ENCODE results near the gene SPRN. TPM values are rescaled to one million over a fixed set of nuclear protein-coding genes. Genes with fewer than 3 reads are reported as not detected.
A peak's percentile ranks its signal among the peaks of the same experiment; 100 is the strongest.

SPRN gene
- total RNA-seq, 1 donor from 2014 or later, result not detected

DNA sequence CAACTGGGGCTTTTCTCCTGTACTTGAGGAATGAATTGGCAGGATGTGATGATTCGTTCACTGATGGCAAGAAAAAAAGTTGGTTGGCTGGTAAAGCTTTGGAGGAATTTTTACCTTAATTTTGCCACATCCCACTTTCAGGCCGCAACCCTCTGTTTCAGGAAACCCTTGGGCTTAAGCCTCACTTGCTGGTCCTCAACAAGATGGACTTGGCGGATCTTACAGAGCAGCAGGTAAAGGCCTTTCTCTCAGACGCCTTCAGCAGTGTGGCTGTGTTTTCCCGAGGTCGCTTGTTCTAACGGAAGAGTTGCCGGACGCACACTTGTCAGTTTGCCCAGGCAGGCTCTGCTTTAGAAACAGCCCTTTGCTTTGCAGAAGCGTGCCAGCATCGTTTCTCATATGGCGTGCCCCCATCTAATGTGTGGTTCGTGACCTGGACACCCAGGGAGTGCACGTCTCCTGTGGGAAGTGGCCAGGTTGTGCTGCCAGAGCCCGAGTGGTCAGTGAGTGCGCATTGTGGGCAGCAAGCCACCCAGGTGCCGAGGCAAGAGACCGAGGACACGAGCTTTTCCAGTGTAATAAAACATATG lies 28.3 kb downstream of the SPRN start:
- H3K36me3 ChIP-seq, result peaks cover 55% of the 10 kb centered on the region
- intact Hi-C loops (cut with micrococcal nuclease), result no loop called here
- TF ChIP-seq, protein P1, sequence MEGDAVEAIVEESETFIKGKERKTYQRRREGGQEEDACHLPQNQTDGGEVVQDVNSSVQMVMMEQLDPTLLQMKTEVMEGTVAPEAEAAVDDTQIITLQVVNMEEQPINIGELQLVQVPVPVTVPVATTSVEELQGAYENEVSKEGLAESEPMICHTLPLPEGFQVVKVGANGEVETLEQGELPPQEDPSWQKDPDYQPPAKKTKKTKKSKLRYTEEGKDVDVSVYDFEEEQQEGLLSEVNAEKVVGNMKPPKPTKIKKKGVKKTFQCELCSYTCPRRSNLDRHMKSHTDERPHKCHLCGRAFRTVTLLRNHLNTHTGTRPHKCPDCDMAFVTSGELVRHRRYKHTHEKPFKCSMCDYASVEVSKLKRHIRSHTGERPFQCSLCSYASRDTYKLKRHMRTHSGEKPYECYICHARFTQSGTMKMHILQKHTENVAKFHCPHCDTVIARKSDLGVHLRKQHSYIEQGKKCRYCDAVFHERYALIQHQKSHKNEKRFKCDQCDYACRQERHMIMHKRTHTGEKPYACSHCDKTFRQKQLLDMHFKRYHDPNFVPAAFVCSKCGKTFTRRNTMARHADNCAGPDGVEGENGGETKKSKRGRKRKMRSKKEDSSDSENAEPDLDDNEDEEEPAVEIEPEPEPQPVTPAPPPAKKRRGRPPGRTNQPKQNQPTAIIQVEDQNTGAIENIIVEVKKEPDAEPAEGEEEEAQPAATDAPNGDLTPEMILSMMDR (IDR thresholded peaks at IDR 0.05; ENCODE audit: borderline replicate concordance), result no peak
- no peaks in the 10 kb centered on the region for H3K9me3 ChIP-seq (replicated peaks)
- no peak overlapping the region for H3K27ac ChIP-seq (replicated peaks)
- H3K4me1 ChIP-seq, result peaks cover 28% of the 10 kb centered on the region
- no peaks in the 10 kb centered on the region for H3K27me3 ChIP-seq (ENCODE audit: low read depth)
- H3K4me3 ChIP-seq, result no peak overlapping the region
- DNase-seq, result no peak

DNA sequence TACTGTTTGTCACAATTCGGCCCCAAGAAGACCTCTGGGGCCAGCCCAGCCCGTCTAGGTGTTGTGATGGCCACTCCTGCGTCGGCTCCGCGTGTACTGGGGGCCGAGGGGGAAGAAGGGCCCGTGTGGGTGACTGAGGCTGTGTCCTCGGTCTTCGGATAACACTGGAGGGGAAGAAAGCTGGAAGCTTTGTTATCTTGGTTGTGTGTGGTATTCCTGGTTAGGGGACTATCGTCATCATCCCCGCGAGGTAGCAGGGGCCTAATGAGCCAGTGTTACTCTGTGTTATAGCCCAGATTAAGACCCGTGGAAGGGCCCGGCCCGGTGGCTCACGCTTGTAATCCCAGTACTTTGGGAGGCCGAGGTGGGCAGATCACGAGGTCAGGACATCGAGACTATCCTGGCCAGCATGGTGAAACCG lies 29.6 kb downstream of the SPRN start:
- Histone ChIP-seq H3K4me1 (peaks cover 23% of the 10 kb centered on the region), H3K4me3 (peak overlapping the region; percentile 90), H3K9me3 (replicated peaks) (no peaks in the 10 kb centered on the region), H3K27ac (replicated peaks) (peak overlapping the region; percentile 92), H3K36me3 (peaks cover 43% of the 10 kb centered on the region), H3K27me3 (ENCODE audit: low read depth) (no peaks in the 10 kb centered on the region)
- no peak for DNase-seq
- TF ChIP-seq, protein P1 (IDR thresholded peaks at IDR 0.05; ENCODE audit: borderline replicate concordance), result no peak
- intact Hi-C loops (cut with micrococcal nuclease), result no loop called here

DNA sequence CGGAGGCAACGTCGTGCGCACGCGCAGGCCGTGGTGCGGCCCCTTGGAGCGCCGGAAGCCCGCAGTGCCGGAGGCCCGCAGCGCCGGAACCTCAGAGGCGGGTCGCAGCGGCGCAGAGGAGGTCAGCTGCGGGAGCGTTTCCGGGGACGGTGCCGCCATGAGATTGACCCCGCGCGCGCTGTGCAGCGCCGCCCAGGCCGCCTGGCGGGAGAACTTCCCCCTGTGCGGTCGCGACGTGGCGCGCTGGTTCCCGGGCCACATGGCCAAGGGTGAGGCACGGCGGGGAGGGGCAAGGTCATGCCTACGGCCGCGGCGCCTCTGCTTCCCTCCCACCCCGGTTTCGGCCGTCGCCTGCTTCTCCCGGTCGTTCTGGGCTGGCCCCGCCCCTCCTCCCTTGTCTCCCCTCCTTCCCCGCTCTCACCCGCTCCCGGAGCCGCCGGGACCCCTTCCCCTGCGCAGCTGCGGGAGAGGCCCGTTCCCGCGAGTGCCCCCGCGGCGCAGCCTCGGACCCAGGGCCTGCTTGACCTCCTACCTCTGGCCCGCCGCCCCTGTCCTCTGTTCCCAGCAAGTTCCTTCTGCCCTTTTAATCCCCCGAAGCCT lies 30.3 kb downstream of the SPRN start, which contains the start of gene MTG1:
Gene MTG1, plus strand, starts transcription at position 94 of the 600 bp plus-strand sequence. Its CDS starts 64 bp downstream, at position 158.
- Histone ChIP-seq H3K27ac (replicated peaks) (peak within 1 kb of the TSS; percentile 92), H3K4me1 (peaks cover 23% of the 10 kb centered on the region), H3K9me3 (replicated peaks) (no peaks in the 10 kb centered on the region), H3K4me3 (peak within 1 kb of the TSS; percentile 90), H3K36me3 (peaks cover 37% of the 10 kb centered on the region), H3K27me3 (ENCODE audit: low read depth) (no peaks in the 10 kb centered on the region)
- intact Hi-C loops (cut with micrococcal nuclease), result no loop called here
- DNase-seq, result peak; percentile 94
- TF ChIP-seq, protein P1 (IDR thresholded peaks at IDR 0.05; ENCODE audit: borderline replicate concordance), result peak; percentile 48

DNA sequence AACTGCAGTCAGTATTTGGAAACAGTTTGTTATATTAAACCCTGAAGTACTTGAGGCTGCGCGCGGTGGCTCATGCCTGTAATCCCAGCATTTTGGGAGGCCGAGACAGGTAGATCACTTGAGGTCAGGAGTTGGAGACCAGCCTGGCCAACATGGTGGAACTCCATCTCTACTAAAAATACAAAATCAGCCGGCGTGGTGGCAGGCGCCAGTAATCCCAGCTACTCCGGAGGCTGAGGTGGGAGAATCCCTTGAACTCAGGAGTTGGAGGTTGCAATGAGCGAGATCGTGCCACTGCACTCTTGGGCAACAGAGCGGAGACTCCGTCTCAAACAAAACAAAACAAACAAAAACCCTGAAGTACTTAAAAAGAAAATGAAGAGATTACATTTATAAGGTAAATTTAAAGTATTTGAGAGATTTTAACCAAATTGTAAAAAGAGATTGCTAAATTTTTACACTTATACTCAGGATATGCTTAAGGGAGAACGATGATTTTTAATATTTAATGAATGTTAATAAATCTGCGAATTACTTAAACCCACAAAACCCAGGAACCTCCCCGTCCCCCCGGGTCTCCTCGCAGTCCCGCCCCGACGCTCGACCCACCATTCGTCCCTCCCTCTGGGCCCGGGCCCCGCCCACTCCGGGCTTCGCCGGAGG lies 30.9 kb downstream of the SPRN start:
- Histone ChIP-seq H3K4me3 (peak overlapping the region; percentile 90), H3K27ac (replicated peaks) (peak overlapping the region; percentile 92), H3K9me3 (replicated peaks) (no peaks in the 10 kb centered on the region), H3K36me3 (peaks cover 30% of the 10 kb centered on the region), H3K4me1 (peaks cover 23% of the 10 kb centered on the region), H3K27me3 (ENCODE audit: low read depth) (no peaks in the 10 kb centered on the region)
- TF ChIP-seq, protein P1 (IDR thresholded peaks at IDR 0.05; ENCODE audit: borderline replicate concordance), result no peak
- intact Hi-C loops (cut with micrococcal nuclease), result no loop called here
- DNase-seq, result no peak

DNA sequence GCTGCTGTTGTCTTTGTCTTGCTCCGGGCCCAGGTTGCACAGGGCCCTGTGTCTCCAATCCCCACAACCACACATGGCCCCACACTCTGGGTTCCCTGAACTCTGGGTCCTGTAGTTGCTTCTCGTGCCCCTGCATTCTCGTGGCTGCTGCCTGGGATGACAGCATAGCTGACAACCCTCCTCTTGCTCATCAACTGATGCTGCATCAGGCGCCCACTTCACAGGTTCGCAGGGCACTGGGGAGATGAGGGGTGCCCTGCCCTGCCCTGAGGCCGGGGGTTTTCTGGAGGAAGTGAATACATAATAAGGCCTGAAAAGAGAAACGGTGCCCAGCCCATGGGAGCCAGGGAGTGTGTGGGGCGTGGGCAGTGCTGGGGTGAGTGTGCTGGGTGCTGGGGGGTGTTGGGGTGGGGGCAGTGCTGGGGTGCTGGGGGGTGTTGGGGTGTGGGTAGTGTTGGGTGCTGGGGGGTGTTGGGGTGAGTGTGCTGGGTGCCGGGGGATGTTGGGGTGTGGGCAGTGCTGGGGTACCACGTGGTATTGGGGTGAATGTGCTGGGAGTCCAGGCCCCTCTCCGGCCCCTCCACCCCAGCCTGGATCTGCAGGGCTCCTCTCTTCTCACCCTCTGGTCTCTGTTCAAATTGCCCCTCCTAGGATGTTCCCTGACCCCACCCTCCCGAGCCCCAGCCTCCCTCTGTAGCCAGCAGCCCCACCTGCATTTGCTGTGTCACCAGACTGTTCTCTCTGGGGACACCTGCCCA lies 32.5 kb downstream of the SPRN start:
- Histone ChIP-seq H3K9me3 (replicated peaks) (no peaks in the 10 kb centered on the region), H3K36me3 (peaks cover 14% of the 10 kb centered on the region), H3K27ac (replicated peaks) (no peak overlapping the region), H3K4me1 (peaks cover 23% of the 10 kb centered on the region), H3K4me3 (no peak overlapping the region), H3K27me3 (ENCODE audit: low read depth) (no peaks in the 10 kb centered on the region)
- DNase-seq, result no peak
- intact Hi-C loops (cut with micrococcal nuclease), result no loop called here
- TF ChIP-seq, protein P1 (IDR thresholded peaks at IDR 0.05; ENCODE audit: borderline replicate concordance), result no peak

All from left ventricle myocardium inferior (tissue), 1 donor.